ENCODE results near the gene CRADD. TPM values are rescaled to one million over a fixed set of nuclear protein-coding genes. Genes with fewer than 3 reads are reported as not detected.

The CRADD gene
- total RNA-seq, 2 donors from 2014 or later, result 27.2 to 75.2 TPM

- peaks cover 37% of the 10 kb centered on the region for H3K4me1 ChIP-seq
- H3K4me3 ChIP-seq, result no peak overlapping the region
- DNase-seq (no peak), ATAC-seq (no peak)
- no peaks in the 10 kb centered on the region for H3K9me3 ChIP-seq
- no peaks in the 10 kb centered on the region for H3K27me3 ChIP-seq
- TF ChIP-seq POLR2A (IDR thresholded peaks at IDR 0.05) (no peak), CTCF (IDR thresholded peaks at IDR 0.05) (no peak)
- H3K36me3 ChIP-seq (replicated peaks in 1 of 2; ENCODE audit: insufficient read depth in 1 of 2, low read depth in 2 of 2), result no peaks in the 10 kb centered on the region
- no peak overlapping the region for H3K27ac ChIP-seq
- intact Hi-C loops (cut with DNase I), result no loop called here
Observed at GRCh38 chr12:93736640-93737178, 59.5 kb downstream of the CRADD start.

- Histone ChIP-seq H3K27ac (peak overlapping the region; percentile 3 to 94 (median 35)), H3K9me3 (no peaks in the 10 kb centered on the region), H3K27me3 (no peaks in the 10 kb centered on the region), H3K36me3 (replicated peaks in 1 of 2; ENCODE audit: insufficient read depth in 1 of 2, low read depth in 2 of 2) (no peaks in the 10 kb centered on the region), H3K4me1 (peaks cover 40% of the 10 kb centered on the region), H3K4me3 (no peak overlapping the region)
- intact Hi-C loops (cut with DNase I), result no loop called here
- 50 to 52% methylated on average over 5 of the region's 5 CpGs for WGBS, 2 donors
- DNase-seq (no peak), ATAC-seq (no peak)
- TF ChIP-seq POLR2A (IDR thresholded peaks at IDR 0.05), result no peak
- TF ChIP-seq CTCF (IDR thresholded peaks at IDR 0.05), result no peak
Observed at GRCh38 chr12:93737457-93738198, 60.5 kb downstream of the CRADD start.

GRCh38 chr12:93738199-93739058, 61.3 kb downstream of the CRADD start:
- TF ChIP-seq CTCF (IDR thresholded peaks at IDR 0.05) (no peak), POLR2A (IDR thresholded peaks at IDR 0.05) (no peak)
- ATAC-seq (no peak), DNase-seq (no peak)
- H3K4me3 ChIP-seq, result no peak overlapping the region
- H3K27ac ChIP-seq, result peak overlapping the region; percentile 3 to 94 (median 35)
- H3K9me3 ChIP-seq, result no peaks in the 10 kb centered on the region
- H3K4me1 ChIP-seq, result peaks cover 45% of the 10 kb centered on the region
- 75 to 88% methylated on average over 6 of the region's 6 CpGs for WGBS, 2 donors
- intact Hi-C loops (cut with DNase I), result no loop called here
- no peaks in the 10 kb centered on the region for H3K36me3 ChIP-seq (replicated peaks in 1 of 2; ENCODE audit: insufficient read depth in 1 of 2, low read depth in 2 of 2)
- no peaks in the 10 kb centered on the region for H3K27me3 ChIP-seq

- no peaks in the 10 kb centered on the region for H3K9me3 ChIP-seq
- H3K27ac ChIP-seq, result peak overlapping the region; percentile 74 to 94 (median 88)
- H3K4me1 ChIP-seq, result peaks cover 48% of the 10 kb centered on the region
- H3K4me3 ChIP-seq, result no peak overlapping the region
- TF ChIP-seq CTCF (IDR thresholded peaks at IDR 0.05), result no peak
- TF ChIP-seq POLR2A (IDR thresholded peaks at IDR 0.05), result no peak
- ATAC-seq (no peak), DNase-seq (no peak)
- H3K36me3 ChIP-seq (replicated peaks in 1 of 2; ENCODE audit: insufficient read depth in 1 of 2, low read depth in 2 of 2), result no peaks in the 10 kb centered on the region
- WGBS, 2 donors, result 33 to 41% methylated on average over 3 of the region's 3 CpGs
- H3K27me3 ChIP-seq, result no peaks in the 10 kb centered on the region
- intact Hi-C loops (cut with DNase I), result no loop called here
Observed at GRCh38 chr12:93740751-93741150, 63.6 kb downstream of the CRADD start.

Data from body of pancreas (tissue), 4 donors.